ENCODE measurements around the gene HDAC4.

Gene HDAC4

DNA sequence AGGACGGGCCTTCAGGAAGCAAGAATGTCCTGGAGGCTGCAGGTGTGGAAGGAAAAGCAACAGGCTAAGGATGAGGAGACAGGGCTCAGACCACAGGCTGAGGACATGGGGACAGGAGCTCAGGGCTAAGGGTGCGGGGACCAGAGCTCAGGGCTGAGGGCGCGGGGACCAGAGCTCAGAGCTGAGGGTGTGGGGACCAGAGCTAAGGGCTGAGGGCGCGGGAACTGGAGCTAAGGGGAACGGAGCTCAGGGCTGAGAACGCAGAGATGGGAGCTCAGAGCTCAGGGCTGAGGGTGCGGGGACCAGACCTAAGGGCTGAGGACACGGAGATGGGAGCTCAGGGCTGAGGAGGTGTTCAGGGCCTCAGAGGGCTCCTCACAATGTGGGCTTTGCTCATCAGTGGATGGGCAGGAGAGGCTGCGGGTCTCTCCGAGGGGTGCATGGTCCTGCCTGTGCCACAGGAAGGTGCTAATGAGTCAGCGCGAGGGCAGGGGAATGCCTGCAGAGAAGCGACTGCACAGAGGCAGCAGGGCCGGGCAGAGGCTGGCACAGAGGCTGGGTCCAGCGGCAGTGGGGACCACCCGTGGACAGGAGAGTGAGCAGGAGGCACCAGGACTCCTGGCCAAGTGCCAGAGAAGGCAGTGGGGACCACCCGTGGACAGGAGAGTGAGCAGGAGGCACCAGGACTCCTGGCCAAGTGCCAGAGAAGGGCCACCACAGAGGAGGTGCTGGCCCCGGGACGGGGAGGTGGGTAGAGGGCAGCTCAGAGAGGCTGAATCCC lies 281.3 kb downstream of the HDAC4 start:
- no peak for DNase-seq (ENCODE audit: low read depth)

DNA sequence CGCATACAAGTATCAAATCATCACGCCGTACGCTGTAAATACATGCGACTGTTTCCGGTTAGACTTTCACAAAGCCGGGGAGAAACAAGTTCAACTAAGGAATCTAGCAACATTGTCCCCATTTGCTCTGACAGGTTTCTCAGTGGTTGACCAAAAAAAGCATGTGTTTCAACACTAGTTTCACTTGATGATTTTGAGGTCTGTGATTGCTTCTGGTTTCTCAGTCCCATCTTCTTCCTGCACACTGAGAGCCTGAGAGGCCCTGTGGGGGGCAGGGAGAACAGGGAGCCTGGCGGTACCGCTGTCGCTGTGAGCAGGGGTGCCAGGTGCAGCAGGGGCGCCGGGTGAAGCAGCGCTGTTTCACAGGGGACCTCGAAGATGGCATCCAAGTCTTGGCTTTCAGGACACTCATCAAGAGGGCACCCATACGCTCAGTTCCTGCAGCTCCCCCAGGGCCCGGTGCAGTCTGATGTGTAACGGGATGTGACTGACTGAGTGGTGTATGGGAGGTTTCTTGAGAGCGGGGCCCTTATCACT lies 282.1 kb downstream of the HDAC4 start:
- DNase-seq (ENCODE audit: low read depth) = no peak

DNA sequence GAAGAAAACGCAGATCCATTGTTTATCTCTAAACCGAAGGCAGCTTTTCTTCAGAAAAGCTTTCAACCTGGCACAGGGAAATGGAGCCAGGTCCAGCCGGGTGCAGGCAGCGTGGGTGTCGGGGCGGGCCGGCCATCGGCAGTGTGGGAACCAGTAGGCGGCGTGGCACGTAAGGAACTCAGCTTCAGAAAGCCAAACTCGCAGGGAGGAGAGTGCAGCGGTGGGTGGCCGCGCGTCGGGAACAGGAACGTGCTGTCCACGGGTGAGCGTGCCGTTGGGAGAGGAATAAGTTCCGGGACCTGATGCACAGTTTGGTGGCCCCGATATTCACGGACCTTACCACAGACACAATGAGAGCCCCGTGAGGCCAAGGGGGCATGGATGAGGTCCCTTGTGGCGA lies 282.6 kb downstream of the HDAC4 start:
- no peak for DNase-seq (ENCODE audit: low read depth)

DNA sequence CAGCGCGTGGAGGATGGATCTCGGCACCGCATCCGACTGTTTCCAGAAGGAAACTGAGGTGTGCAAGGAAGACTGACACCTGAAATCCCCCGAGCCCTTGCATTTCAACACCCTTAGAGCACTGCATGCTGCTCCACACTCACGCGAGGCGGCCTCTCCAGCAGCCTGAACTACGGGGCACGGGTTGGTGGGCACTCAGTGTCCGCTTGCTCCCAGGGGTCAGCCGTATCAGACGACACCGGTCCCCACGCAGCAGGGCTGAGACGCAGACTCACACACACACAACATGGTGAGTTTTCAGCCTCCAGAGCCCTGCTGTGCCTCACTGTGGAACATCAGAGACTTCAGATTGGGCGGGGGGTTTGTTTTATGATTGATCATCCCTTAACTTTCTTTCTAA lies 283.0 kb downstream of the HDAC4 start:
- no peak for DNase-seq (ENCODE audit: low read depth)

DNA sequence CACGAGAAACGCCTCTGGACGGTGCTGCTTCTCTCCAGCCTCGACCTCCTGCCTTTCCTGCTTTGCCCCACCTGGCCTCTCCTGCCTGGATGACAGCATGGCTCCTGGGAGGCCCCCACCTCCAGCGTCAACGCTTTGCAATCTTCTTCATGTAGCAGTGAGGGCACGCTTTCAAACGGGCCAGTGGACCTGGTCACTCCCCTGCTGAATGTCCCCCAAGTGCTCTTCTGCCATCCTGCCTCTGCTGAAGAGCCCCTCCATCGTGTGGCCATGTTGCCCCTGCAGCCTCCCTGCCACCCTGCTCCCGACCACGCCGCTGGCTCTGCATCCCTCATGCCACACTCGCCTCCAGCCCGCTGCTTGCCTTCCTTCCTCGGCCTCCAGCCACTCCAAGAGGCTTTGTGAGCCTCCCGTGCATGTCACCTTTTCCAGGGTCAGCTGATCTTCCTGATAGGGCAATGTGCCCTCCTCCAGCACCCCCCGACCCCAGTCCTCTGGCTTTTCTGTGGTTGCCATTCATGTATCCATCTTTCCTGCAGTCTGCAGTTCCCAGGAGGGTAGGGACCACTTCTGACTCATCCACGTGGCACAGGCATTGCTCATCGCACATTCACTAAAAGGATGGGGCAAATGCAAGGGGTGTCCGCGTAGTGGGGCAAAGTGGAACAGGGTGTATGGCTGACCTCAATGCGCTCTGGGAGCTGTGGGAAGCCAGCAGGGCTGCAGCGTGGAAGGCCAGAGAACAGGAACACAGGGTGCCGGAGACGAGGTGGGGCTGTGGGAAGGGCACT lies 284.2 kb downstream of the HDAC4 start:
- no peak for DNase-seq (ENCODE audit: low read depth)

DNA sequence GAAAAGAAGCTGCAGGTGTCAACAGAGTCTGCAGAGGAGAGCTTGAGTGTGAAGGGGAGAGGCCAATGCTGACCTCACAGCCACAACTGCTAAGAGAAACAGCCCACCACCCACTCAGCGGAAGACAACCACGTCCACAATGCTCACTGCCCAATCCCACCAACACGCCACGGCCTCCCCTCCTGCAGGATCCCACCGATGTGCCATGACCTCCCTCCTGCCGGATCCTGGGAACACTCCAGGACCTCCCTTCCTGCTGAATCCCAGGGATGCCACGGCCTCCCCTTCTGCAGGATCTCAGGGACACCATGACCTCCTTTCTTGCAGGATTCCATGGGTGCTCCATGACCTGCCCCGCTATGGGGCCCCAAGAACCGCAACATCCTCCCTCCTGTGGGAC lies 285.2 kb downstream of the HDAC4 start:
- DNase-seq (ENCODE audit: low read depth) = no peak

DNA sequence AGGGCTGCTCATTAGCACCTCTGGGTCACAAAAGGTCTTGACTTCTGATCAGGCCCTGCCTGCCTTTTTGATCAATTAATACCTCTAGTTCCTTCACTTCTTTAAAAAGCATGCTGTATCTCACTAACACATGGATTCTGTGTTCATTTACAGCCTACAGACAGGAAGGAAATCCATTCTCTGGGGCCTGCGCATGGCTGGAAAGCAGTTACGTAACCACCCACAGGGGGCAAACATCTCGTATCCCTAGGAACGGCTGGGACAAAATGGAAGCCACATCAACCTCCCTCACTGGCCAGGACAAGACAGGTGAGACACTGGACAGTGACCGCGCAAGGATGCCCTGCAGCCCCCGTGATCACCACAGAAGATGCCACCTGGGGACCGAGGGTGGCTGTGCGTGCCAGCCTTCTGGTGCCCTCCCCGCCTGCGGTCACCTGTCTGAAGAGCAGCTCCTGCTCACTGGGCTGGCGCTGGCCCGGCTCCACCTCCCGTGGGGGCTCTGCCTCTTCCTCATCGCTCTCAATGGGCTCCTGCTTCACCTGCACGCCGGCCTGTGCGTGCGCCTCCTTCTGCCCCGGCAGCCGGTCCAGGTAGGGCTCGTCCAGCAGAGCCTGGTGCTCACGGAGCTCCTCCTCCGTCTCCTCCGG lies 286.1 kb downstream of the HDAC4 start:
- no peak for DNase-seq (ENCODE audit: low read depth)

DNA sequence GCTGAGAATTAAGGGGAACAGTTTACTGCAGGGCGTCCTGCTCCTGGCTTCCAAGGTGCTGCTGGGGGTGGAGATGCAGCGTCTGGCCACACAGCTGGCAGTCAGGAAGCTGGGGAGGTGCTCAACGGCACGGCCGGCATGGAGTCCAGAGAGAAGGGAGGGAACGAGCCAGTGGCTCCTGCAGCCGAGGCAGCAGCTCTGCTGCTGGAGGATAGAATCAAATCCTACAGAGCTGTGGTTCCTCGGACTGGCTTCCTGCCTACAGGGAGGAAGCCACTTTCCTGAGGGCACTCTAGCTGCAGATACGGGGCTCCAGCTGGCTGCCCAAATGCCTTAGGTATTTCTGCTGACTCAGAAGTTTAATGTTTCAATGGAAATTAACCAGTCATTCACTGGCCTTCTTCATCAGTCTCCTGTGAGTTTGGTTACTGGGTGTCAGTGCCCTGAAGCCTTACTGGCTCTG lies 286.7 kb downstream of the HDAC4 start:
- no peak for DNase-seq (ENCODE audit: low read depth)

DNA sequence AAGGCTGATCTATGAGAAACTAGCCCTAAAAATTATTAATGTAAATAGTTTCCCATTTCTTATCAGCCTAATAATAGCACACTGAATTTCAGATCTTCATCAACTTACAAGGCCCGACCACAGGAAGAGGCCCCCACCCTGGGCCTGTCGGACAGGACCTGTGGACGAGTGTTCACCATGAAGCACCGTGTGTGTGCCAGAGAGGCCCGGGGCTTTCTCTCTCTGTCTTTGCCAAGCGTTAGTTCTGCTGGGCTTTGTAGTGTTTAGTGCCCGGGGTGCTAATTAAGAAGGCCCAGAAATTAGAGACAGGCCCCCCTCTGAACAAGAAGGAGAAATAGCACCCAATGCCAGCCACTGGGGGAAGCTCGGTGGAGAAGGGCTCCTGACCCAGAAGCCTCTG lies 287.2 kb downstream of the HDAC4 start:
- DNase-seq (ENCODE audit: low read depth) = no peak

DNA sequence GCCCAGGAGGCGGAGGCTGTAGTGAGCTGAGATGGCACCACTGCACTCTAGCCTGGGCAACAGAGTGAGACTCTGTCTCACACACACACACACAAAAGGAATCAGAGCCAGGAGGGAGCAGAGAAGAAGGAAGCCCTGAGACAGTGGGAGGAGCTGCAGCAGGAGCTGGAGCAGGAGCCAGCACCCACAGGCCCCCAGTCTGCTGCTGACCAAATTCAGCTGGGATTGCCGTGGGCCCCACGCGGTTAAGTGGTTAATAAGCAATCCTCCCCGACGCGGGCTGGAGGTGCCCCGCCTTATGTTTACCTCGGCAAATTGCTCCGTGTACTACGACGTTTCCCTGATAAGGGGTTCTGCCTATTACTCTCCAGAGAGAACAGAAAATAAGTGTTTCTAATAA lies 287.6 kb downstream of the HDAC4 start:
- no peak for DNase-seq (ENCODE audit: low read depth)

DNA sequence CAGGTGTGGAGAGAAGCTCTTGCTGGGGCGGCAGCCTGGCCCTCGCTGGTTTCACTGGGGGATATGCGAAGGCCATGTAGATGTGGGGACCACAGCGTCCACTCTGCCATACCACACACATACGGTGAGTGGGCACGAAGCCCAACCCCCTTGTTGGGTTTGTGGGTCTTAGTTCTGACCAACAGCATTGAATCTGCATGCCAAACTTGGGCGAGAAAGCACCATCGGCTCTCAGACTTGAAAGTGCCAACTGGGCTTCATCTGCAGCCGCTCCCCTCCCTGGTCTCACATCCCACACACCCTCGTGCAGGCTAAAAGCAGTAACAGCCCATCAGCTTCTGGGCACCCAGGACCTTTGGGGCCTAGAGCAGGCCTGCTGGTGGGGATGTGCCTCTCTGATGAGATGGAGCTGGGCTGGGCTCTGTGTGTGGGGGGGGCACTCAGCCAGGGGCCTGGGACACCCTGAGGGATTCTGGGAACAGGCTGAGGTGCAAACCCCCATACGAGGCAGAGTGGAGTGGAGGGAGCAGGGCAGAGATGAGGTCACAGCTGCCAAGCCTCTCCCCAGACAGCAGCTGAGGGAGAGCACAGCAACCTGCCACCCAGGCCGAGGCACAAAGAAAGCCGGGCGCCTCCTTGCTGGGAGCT lies 288.6 kb downstream of the HDAC4 start:
- DNase-seq (ENCODE audit: low read depth) = no peak

DNA sequence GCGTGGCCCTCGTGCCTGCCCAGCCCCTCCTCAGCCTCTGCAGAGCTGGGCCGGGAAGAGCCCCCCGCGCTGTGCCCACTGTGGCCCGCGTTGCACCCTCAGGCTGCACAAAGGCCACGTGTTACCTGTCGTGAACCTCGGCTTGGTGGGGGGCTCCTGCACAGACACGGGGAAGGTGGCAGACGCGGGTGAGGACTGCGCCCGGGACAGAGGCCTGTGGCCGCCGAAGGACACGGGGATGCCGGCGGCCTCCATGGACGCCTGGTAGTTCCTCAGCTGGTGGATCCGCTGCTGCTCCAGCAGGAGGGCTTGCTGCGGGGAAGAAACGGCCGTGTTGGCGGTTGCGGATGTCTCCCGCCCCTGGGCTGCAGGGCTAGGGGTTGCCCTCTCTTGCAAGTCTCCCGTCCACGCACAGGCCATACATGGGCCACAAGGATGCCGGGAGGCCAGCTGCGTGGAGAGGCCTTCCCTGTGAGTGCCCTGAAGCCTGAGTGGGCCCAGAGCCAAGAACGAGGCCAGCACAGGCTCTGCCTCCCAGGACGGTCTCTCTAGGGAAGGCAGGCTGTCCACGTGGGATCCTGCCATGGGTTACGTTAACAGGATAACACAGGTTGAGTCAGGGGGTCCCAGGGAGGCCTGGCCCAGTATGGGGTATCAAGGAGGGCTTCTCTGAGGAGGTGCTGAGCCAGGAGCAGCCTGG lies 289.3 kb downstream of the HDAC4 start:
- no peak for DNase-seq (ENCODE audit: low read depth)

DNA sequence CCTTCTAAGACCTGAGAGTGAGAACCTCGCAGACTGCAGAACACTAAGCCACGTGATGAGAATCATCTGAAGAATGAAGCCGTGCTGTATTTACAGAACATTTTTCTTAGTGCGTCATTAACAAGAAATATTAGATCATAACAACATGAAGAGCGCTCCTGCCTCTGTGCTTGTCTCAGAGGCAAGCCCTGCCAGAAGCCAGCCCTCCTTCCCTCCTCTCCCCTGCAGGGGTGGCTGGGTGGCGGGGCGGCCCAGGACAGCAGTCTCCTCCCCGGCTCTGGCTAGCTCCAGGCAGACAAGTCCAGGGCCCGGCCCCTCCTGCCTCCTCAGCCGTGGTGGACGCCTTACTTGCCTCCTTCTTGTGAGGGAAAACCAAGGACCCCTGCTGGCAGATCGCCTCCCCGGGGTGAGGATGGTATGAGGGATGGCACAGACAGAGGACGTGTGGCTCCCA lies 290.2 kb downstream of the HDAC4 start:
- DNase-seq (ENCODE audit: low read depth) = no peak

DNA sequence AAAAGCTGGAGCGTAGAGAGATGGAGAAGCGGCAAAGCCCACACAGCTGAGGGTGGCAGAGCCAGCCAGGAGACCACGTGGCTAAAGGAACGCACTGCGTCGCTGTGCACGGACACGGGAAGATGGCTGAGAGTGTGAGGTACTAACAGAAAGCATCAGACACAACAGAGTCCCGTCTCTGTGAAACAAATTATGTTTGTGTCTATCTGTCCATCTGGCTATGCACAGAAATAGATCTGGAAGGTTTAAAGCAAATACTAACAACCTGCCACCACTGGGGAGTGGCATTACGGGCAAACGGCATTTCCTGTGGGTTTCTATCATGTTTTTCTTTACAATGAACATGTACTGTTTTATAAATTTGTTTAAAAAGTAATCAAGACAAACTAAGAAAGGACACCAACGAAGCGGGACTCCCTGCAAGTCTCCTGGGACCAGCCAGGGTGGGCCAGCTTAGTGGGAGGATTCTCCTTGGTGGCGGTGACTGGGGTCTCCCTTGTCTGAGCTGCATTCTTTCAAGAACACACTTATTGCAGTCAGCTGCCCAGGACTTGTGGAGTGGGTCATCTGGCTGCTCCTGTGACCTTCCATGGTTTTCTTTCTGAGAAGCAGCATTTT lies 290.8 kb downstream of the HDAC4 start:
- no peak for DNase-seq (ENCODE audit: low read depth)

DNA sequence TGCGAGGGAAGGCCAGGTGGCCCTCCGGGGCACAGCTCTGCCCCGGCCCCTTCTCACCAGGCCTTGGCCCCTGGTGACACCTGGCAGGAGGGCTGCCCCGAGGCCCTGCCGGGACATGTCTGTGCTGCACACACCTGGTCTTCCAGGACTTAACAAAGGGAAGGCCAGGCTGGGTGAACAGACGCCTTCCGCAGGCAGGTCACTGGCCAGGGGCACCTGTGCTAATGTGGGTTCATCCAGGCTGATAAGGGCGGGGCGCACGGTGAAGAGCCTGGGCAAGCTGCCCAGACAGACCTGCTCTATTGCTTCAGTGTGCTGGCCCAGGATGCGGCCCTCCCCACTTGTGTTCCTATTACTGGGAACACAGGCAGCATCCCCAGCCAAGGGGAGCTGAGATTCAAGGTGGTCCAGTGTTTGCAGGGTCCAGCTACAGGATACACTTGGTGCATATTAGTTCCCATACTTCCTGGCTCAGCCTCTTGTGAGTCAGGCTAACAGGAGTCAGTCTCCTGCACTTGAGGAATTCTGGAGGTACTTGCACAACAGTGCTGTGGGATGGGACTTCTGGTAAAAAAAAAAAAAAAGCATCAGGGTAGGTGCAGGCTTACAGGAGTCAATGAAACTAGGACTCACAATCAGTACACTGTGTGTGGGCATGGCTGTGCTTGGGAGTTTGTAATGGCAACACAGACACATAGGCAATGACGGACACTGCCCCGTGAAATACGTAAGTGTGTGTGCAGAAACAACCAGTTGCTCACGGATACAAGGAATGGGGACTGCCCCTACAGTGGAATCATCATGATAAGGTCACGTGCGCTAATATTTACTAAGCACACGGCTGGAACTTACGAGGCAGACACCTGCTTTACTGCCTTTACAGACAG lies 291.5 kb downstream of the HDAC4 start:
- DNase-seq (ENCODE audit: low read depth) = no peak

DNA sequence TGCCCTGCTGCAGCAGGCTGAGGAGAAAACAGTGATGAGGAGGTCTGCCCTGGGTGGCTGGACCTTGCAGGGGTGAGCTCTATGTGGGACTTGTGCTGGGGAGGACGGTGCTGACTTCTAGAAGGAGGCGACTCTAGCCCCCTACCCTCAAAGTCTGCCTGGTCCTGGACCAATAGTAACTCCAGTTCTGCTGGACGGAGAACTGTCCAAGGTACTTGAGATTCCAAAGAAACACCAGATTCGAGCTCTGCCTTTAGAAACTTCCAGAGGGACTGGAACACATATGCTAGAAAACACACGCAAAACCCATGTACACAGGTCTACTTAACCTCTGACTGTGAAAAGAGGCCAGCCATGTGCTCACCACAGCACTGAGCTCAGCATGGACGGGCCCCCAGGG lies 292.4 kb downstream of the HDAC4 start:
- DNase-seq (ENCODE audit: low read depth) = no peak

DNA sequence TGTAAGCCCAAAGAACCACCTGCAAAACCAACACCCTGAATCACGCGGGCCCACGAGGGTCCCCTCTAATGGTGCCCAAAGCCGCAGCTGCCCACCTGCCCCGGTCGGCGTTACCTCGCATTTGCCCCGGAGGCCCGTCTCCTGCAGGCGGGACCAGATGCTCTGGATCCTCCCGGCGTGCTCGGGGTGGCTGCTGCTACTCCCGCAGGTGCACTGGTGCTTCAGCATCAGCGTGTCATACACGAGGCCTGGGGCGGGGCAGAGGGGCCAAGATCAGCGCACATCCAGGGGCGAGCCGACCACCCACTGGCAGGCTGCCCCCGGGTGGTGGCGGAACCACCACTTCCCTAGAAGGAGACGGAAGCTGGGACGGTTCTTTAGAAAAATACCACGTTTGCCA lies 292.9 kb downstream of the HDAC4 start:
- no peak for DNase-seq (ENCODE audit: low read depth)

DNA sequence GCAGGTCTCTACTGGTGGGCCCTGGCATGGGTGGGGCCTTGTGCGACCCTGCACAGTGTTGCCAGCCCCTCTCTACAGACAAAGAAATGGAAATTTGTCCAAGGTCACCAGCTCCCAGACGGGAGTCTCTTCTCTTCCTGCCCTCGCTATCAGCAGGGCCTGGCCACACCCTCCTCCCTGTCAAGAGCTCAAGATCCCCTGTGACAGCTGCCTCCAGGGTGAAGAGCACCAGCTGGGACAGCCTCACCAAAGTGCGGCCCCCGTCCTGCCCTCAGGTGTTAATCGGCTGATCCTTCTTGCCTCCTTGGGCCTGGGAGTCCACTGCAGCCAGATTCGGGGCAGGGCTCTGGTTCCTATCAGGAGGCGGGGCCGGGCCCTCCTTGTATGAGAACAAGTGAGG lies 293.9 kb downstream of the HDAC4 start:
- no peak for DNase-seq (ENCODE audit: low read depth)

DNA sequence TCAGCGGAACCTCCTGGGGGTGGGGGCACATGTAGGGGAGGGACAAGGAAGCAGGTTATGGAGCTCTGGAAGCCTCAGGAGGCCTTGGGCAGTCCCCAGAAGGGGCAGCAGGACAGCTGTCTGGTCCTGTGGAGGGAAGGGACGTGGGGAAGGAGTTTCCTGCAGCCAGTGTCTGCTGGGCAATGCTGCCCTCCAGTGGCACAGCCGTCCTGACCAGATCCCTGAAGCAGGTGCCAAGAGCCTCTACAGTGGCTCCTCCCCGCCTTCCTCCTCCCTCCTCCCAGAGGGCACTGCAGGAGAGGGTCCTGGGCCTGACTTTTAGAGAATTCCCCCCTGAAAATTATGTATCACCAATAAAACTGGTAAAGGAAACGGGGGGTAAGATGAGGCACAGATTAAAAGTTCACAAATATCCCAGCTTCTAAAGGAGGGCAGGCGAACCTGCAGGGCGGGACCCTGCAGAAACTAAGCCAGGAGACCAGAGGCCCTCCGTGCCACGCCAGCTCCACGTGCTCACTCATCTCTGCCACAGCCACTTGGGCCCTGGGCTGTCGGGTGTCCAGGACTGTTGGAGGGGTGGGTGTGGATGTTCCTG lies 294.4 kb downstream of the HDAC4 start:
- no peak for DNase-seq (ENCODE audit: low read depth)

DNA sequence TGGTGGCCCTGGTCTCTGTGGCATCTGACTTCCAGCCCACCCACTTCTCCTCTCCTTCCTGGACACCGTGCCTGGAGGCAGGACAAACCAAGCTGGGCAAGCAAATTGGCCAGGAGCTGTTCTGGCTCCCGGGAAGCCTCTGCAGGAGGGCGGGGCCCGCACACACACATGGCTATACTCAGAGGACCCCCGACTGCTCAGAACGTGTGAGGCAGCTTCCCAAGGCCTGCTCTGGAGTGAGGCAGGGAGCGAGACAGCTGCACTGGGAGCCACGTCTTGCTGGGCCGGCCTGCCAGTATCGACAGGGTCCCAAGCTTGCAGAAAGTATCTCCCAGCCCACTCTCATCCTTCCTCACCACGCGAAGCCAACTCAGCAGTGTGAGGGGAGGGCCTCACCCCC lies 295.6 kb downstream of the HDAC4 start:
- no peak for DNase-seq (ENCODE audit: low read depth)
